ENCODE results near the gene NPIPB5.
"Not testable (repeated sequence)": the region's sequence is repeated elsewhere in the genome, so short reads cannot be mapped to it uniquely, and the experiment has no call there.

DNA sequence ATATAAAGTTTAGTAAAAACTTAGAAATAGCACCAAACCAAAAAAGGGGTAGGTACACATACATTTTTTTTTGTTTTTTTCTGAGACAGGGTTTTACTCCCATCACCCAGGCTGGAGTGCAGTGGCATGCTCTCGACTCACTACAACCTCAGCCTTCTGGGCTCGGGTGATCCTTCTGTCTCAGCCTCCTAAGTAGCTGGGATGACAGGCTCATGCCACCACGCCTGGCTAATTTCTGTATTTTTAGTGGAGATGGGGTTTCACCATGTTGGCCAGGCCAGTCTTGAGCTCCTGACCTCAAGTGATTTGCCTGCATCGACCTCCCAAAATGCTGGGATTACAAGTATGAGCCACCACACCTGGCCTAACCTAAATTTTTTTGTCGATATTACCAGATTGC, 41.0 kb downstream of the NPIPB5 start:
- TF ChIP-seq, protein P1, sequence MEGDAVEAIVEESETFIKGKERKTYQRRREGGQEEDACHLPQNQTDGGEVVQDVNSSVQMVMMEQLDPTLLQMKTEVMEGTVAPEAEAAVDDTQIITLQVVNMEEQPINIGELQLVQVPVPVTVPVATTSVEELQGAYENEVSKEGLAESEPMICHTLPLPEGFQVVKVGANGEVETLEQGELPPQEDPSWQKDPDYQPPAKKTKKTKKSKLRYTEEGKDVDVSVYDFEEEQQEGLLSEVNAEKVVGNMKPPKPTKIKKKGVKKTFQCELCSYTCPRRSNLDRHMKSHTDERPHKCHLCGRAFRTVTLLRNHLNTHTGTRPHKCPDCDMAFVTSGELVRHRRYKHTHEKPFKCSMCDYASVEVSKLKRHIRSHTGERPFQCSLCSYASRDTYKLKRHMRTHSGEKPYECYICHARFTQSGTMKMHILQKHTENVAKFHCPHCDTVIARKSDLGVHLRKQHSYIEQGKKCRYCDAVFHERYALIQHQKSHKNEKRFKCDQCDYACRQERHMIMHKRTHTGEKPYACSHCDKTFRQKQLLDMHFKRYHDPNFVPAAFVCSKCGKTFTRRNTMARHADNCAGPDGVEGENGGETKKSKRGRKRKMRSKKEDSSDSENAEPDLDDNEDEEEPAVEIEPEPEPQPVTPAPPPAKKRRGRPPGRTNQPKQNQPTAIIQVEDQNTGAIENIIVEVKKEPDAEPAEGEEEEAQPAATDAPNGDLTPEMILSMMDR (IDR thresholded peaks at IDR 0.05), result not testable (repeated sequence)
- TF ChIP-seq POLR2A (IDR thresholded peaks at IDR 0.05; ENCODE audit: low read depth); EP300 (IDR thresholded peaks at IDR 0.05): not testable (repeated sequence)

All from esophagus muscularis mucosa (tissue), 4 donors.